NCI-H2227 treated with DMSO at 0.1 percent for 48 hours (cell line): Measurements from ENCODE around the gene PPP1R1A.

Source experiments
- DNase-seq: peaks from one replicate; lab custom pipeline; 2025; lab: John Stamatoyannopoulos, UW

PPP1R1A gene

DNA sequence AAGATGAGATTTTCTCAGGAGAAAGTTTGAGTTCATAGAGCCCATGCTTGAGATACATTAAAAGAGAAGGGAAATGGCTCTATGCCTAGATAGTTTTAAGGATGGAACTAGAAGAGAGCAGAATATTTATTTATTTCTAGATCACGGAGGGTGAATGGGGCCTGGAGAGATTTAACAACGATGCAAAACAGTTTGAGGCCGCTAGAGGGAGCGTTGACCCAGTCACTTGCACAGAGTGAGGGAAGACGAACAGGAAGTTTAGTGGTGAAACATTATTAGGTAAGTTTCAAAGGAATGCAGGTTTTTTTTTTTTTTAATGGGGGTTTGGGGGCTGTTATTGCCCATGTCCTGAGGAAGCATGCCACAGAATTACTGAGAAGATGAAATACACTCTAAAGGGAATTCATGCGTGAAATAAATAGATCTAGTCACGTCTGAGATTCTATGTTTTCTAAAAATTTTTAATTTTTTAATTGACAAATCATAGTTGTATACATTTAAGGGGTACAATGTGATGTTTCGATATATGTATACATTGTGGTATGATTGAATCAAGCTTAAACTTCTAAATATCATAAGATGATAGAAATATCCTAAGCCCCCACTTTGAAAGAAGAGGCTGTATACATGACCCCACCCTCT lies 14.8 kb upstream of the PPP1R1A start:
- peak; percentile 12 for DNase-seq

DNA sequence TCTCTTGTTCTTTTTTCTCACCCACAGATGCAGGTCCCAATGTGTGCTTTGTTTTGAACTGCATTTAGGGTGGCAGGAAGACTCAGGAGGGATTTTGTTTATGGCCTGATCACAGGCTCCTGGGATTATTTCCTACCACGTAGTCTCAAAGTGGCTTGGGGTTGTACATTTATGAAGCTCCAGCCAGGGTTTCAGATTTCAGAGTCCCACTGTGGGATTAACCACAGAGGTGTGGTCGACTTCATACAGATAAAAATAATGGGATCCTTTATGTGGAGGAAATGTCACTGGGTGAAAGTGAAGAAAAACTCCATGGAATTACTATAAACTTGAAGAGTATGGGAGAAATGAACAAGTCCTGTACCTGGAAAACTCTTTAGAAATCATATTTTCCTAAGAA lies 14.2 kb upstream of the PPP1R1A start:
- no peak for DNase-seq

DNA sequence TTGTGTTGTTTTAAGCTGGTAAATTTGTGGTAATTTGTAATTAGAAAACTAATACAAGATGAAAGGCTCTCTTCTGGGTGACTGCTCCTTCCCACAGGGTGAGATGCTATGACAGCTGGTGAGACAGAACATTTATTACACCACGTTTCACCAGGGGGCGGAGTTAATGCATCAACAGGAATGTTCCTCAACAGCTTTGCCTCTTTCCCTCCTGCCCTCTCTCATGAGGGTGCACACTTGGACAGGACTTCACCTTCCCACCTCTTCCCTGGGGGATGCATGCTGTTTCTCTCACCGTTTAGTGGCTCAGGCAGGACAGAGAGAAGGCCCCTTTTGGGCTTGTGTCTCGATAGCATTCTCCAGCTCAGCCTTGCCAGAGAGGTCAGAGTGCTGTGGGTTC lies 13.4 kb upstream of the PPP1R1A start:
- DNase-seq, result no peak

DNA sequence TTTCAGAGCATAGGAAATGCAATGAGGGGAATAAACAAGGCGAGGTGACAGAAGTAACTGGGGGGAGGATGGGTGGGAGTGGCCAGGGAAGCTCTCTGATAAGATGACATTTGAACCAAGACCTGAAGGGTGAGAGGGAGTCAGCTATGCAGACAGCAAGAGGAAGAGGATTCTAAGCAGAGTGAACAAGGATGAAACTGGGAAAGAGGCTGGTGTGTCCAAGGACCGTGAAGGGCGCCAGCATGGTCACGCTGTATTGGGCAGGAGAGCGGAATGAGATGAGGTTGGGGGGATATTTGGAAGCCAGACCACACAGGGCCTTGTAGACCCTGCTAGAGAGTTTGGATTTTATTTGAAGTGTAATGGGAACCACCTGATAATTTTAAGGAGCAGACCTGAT lies 10.5 kb upstream of the PPP1R1A start:
- DNase-seq, result no peak

DNA sequence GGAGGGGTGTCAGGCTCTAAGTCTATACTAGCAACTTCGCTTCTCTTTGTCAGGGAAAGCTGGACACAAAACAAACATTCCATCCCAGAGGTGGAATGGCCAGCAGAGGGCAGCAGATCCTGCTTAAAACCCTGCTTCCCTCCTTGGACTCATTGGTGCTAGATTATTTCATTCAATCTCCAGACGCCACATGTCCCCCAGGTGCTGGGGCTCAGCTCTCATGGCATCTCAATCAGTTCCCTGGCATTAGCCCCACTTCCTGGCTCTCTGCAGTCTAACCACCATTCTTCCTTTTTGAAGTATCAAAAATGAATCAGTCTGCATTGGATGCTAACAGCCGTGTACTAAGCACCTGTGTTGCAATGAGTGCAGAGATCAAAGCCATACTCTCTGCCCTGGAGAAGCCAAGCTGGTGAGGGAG lies 8.1 kb upstream of the PPP1R1A start:
- DNase-seq, result peak; percentile 26

DNA sequence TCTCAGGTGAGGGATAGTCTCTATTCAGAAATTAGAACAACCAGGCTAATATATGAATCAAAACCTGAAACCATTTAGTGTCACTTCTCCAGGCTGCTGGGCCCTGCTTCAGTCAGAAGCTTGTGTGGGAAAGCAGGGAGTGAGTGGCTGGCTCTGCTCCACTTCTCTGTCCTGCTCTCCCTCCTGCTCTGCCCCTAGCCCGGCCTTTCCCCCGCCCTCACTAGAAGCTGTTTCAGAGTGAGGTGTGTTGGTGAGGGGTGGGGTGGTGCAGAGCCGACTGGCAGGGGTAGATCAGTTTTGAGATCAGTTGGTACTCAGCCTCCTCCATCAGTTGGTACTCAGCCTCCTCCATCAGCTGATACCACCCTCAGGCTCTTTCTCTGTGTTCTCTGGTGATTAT lies 7.0 kb upstream of the PPP1R1A start:
- DNase-seq, result no peak

DNA sequence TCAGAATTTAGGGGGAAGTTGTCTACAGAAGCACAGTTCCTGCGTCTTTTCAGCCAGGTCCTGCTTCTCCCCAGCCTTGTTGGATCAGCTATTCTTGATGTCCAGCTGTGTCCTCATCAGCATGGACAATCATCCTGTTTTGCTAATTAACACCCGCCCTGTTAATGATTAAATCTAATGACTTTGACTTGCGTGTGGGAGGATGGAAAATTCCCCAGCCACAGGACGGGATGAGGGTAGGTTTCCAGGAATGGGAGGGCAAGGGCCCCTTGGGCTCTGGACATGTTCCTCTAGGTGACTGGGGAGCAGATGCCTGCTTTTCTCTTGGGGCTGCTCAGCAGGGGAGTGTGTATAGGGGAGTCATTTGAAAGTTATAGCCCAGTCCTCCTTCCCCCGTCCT lies 5.3 kb upstream of the PPP1R1A start:
- DNase-seq, result no peak

DNA sequence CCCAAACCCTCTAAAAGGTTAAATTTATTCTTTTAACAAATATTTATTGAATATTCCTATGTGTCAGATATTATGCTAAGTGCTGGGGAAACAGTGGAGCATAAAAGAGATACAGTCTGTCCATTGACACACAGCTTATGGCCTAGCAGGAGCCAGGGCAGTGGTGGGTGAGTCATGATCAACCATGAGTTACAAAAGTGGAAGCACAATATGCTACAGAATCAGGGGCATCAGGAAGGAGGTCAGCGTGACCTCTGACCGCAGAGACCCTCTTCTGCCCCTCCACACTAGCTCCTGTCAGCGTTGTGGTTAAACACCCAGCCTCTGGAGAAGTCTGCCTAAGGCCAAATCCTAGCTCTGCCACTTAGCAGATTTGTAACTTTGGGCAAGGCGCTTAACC lies 4.7 kb upstream of the PPP1R1A start:
- no peak for DNase-seq

DNA sequence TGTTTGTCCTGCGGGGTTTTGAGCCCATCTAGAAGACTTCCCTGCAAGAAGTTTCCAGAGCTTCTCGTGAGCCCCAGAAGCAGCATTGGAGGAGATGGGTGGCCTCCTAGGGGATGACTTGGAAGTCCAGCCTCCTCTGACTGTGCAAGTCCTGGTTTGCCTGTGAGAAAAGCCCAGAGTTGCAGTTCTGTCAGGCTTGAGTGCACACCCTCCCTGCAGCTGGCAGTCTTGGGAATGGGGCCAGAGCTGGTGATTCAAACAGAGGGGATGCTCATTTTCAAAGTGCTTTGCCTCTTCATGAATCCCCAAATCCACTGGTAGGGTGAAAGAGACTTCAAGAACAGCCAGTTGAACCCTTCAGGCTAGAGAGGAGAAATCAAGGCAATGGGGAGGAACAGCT lies 3.9 kb upstream of the PPP1R1A start:
- no peak for DNase-seq

DNA sequence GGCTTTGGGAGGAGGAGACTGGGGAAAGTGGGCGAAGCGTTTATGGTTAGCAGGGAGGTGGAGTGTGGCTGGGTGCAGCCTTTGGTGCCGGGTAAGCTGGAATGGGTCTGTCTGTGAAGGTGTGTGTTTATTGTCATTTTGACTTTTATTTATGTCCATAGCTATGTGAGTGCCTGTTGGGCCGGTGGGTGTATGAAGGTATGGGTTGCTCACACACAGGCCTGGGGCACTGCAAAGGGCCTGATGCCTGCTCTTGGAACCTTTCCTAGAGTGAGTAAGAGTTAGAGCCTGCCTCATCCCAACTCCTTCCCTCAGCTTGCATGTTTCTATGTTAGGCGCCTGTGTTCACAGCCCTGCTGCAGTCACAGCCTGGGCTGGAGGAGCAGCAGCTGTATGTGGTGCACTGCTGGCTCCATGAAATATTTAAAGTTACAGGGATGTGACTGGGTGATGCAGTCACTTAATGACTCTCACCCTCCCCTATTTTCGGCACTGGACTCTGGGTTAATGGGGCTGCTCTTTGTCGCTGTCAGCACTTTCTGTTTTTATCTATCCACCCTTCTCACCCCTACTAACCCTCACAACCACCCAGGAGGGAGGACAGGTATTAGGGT lies 2.6 kb upstream of the PPP1R1A start:
- no peak for DNase-seq

DNA sequence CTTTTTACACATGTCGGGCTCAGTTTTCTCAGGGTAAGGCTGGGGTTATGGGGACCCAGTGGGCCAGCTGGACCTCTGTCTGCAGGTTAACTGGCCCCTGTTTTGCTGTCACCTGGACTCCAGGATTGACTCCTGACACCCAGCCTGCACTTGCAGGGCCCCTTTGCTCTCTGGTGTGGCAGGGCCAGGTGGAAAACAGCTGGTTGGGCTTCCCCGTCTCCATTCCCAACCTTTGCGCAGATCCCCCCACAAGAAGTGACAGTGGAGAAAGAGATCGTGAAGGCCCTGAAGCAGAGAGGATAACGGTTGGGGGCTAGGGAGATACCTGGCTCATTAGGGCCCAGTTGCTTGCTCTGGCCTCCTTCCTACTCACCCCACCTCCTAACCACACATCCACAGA lies 1.5 kb upstream of the PPP1R1A start:
- DNase-seq, result no peak

DNA sequence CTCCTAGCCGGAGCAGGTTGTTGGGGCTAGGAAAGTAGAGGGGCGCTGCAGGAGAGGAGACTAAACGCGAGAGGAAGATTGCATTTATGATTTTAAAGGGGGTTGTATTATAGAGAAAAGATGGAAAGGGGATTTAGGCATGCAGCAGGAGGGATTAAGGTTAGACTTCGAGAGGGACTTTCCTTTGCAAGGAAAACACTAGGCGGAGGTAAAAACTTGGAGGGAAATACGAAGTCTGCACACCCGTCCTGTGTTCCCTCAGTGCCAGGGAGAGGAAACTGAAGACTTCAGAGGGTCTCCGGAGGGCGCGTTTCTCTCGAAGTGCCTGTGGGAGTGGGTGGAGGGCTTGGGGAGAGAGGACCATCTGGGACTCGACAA lies 420 bp upstream of the PPP1R1A start:
- DNase-seq, result no peak

DNA sequence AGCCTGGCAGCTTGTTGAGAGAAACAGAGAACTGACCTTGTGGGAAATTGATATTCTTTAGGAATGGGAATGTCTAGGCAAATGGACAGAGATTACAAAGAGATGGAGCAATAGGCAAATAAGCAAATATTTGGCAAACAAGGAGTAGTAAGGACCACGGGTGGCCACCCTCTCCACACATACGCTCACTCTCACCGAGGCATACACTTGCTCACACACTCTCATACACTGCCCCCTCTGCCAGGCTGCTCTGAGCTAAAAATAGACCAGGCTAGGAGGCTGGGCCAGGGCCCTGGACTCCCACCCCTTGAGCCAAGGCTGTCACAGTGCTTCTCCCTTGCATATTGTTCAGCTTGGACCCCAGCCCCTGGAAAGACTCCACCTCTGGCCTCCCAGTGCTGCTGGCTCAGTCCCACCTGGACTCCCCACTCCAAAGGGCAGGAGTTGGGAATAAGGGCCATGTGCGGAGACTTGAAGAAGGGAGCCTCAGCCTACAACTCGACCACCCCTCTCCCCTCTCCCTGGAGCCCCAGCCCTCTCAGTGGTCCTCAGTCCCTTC lies 1.1 kb downstream of the PPP1R1A start:
- peak; percentile 28 for DNase-seq

DNA sequence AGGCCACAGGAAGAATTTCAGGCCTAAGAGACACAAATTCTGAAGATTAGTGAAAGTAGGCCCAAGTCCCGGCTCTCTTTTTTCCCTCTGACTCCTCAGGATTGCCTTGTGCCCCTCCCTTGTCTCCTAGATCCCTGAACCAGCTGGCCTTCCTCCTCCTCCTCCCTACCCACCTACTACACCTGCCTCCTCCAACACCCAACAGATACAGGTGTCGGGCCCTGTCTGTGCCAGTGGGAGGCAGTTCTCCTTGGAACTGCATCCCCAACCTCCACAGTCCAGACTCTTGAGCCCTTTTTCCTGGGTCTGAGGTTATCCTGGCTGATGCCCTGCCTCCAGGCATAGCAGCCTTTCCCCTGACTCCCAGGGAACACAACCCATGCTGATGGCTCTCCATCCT lies 1.8 kb downstream of the PPP1R1A start:
- DNase-seq, result no peak

DNA sequence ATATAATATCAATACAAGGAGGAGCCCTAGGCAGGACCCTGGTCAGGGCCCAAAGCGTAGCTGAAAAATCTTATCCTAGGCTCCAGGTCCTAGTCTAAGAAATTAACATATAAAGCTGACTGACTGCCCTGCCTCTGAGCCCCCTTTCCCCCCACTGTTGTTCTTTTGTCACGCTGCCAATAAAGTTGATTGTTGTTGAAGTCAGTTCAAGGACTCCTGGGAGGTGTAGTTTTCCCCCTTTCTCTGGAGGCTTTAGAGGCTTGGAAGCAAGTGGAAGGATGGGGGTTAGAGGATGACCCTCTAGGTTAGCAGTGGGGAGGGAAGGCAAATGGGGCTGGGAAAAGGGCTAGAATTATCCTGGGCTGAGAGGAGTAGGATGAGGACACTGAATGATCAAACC lies 3.2 kb downstream of the PPP1R1A start:
- DNase-seq, result no peak

DNA sequence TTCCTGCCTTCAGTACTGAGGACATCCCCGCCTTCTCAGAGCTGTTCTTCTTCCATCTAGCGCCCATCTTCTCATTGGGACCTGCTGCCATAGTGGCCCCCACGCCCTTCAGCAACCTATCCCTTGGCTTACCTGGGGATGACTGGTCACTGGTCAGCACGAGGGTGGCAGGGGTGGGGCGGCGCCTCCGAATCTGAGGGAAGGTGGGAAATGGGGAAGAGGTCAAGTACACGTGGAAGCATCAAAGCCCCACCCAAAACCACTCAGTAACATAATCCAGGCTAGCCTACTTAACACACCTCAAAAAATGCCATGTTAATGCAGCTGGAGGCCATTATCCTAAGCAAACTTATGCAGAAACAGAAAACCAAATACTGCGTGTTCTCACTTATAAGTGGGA lies 4.3 kb downstream of the PPP1R1A start:
- no peak for DNase-seq

DNA sequence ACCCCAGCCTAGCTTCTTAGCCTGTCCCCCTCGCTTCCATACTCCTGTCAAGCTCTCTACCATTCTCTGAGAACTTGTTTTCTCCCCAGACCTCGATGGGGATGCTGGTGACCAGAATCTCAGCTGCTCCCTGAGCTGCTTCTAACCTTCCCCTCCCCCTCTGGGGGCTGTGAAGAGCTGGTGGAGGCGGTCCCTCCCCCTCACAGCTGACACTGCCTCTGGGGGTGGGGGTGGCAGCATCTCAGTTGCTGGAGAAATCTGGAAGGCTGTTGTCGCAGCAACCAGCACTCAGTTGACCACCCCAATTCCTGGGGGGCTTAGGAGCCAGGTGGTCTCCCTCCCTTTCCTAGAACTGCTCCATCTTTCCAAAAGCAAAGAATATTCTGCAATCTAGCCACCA lies 4.7 kb downstream of the PPP1R1A start:
- no peak for DNase-seq

DNA sequence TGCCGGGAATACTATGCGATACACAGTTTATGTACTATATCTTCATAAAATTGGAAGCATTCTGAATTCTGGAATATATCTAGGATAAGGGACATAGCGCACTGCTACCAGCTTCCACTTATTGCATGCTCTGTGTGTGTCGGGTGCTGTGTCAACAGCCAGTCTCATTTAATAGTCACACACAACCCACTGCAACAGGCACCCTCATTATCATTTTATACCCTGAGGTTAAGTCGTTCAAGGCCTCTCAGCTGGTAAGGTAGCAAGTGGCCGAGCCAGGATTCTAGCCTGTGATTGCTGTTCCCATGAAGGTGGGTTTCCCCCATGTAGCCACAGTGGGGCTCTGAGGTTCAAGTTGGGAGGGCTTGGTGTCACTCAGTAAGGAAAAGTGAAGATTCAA lies 7.0 kb downstream of the PPP1R1A start:
- no peak for DNase-seq

DNA sequence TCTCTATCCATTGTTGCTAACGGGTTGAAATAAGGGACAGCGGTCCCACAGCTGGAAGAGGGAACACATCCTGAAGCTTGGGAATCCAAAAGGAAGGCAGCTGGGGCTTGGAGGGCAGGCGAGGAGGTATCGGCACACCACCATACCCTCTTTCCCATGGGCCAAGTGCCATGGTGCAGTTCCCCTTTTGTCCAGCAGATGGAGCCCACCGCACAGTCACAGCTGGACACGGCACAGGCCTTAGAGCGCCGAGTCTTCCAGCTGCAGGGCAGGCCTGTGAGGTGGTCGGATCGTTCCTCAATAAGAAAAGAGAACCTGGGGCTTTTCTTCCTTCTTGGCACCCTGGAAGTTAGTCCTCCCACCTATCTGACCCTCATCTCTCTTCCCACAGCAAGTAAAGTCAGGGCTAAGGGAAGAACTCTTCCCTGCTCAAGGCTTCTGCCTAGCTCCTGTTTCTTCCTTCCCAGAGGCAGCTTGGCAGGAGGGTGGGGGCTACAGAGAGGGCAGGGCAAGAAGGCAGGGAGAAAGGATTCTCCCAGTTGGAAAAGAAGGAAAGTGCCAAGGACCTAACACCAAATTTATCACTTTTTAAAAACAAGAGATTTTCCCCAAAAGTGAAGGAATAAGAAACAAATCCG lies 8.6 kb downstream of the PPP1R1A start:
- peak; percentile 58 for DNase-seq

DNA sequence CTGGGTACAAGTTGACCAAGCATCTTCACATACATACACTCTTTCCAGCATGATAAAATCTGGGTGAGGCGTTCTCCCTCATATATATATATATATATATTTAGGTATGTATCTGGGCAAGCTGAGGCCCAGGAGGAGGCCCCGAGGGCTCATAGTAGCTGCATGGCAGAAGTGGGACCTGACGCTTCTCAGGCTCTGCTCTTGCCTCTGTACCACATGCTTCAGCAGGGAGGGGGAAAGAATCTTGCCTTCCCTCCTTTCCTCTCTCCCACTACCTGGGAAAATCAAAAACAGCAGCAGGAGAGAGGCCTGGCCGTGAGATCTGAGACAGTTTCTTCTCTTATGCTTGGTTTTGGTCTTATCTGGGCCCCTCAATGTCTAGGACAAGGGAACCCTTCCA lies 9.2 kb downstream of the PPP1R1A start:
- no peak for DNase-seq

DNA sequence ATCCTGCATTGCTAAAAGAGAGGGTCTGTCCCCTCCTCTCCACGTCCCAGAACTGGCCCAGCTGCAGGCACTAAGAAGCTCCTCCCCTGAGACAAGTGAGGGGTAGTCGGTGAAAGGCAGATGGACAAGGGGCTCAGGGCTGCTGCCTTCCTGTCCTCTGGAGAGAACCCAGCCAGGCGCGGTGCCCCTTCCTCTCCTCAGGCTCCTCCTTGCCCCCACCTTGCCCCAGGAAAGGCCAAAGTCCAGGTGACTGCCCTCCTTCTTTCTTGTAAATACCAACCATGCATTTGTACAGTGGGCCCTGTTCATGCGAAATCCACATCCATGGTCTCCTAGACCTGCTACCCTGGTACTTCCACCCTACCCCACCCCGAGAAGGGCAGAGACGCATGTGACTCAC lies 9.7 kb downstream of the PPP1R1A start:
- DNase-seq, result no peak

DNA sequence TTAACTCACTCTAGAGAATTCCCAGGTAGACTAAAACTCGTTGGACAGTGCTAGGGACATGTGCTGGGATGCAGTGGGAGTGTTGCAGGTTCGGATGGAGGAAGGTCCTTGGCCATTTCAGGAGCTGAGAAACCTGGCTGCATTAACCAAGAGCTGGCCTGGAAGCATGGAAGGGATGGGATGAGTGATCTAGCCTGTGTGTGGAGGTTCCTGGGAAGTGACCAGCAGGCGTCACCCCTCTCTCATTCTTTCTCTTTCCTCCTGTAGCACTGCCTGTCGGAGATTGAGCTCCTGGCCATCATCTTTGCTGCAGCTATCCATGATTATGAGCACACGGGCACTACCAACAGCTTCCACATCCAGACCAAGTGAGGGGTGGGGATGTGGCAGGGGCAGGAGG lies 15.6 kb downstream of the PPP1R1A start:
- DNase-seq, result no peak
